Activated CD4-positive, CD25-positive, alpha-beta regulatory T cell treated with anti-CD3 and anti-CD28 coated beads, Interleukin-2, amount 50 U/mL, for 16 hours (primary cell): Measurements from ENCODE around the gene CLHC1.
"Not testable (repeated sequence)": the region's sequence is repeated elsewhere in the genome, so short reads cannot be mapped to it uniquely, and the experiment has no call there.

Experiments
- DNase-seq: peaks from one replicate; pipeline ENCODE4 v3.0.0-alpha.2; 2020; ENCODE audit warnings: low read depth, low spot score

The CLHC1 gene

GRCh38 chr2:55153584-55154299 is 78.4 kb downstream of the CLHC1 start:
- DNase-seq, result no peak

GRCh38 chr2:55152475-55153412 is 79.3 kb downstream of the CLHC1 start:
- DNase-seq, result no peak

DNA sequence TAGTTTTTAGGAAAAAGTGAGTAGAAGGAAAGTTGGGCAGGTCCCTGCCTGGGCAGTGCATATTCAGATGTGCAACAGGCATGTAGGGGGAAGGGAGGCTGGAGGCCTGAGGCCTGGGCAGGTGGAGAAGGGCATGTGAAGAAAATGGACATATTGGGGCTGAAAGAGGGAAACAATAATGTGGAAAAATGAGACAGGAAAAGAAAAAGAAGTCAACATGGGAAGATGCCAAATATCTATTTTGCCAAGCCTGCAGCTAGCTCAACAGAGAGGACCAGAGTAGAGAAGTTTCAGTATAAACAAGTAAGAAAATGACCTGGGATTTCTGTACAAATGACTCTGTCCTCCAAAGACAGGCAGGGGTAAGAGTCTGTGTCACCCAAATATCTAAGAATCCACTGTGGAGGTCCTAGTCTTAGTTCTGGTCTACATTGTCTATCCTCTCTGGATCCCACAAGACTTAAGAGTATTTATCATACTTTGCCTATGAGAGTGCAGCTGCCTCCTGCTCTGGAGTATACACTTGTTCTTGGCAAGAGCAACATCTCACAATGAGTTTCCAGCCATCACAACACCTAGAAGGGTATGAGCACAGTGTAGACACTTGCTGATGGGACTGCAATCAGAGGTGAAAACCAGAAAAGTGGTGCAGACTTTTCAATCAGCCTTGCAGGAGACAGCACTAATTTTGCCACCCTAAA is 80.2 kb downstream of the CLHC1 start:
- no peak for DNase-seq

GRCh38 chr2:55150834-55151233 is 81.3 kb downstream of the CLHC1 start:
- no peak for DNase-seq

DNA sequence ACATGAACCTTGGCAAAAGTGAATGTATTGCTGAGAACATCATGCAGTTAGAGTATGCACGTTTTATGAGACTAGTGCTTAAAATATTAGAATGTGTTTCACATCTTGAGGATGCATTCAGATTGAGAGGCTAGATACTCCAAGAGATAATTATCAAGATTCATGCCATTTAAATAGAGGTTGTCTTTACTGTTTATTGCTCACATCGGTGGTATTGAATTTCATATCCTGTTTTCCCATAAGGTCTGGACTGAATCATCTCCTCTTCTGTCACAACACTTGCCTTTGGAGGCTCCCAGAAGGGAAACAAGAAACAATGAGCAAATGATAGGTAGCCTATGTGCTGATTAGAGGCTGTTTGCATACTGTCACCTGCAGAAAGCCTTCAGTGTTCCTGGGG is 83.8 kb downstream of the CLHC1 start:
- DNase-seq, result no peak

DNA sequence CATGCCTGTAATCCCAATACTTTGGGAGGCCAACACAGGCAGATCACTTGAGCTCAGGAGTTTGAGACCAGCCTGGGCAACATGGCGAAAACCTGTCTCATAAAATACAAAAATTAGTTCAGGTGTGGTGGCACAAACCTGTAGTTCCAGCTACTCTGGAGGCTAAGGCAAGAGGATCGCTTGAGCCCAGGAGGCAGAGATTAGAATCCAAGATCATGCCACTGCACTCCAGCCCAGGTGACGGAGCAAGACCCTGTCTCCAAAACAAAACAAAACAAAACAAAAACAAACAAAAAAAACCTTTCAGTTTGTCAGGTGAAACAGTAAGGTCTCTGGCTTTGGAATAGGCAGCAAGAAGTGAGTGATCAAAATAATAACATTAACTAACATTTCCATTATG is 84.6 kb downstream of the CLHC1 start:
- DNase-seq, result no peak

GRCh38 chr2:55147041-55147440 is 85.1 kb downstream of the CLHC1 start:
- no peak for DNase-seq

- DNase-seq, result no peak
Observed at GRCh38 chr2:55146263-55146662, 85.8 kb downstream of the CLHC1 start.

- no peak for DNase-seq
Observed at GRCh38 chr2:55144922-55145820, 86.9 kb downstream of the CLHC1 start.

DNA sequence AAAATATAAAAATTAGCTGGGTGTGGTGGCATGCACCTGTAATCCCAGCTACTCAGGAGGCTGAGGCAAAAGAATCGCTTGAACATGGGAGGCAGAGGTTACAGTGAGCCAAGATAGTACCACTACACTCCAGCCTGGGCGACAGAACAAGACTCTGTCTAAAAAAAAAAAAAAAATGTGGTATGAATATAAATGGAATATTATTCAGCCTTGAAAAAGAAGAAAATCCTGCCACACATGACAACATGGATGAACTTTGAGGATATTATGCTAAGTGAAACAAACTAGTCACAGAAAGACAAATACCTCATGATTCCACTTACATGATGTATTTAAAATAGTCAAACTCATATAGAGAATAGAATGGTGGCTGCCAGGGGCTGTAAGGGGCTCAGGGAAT is 88.4 kb downstream of the CLHC1 start:
- not testable (repeated sequence) for DNase-seq

- DNase-seq, result no peak
Observed at GRCh38 chr2:55142518-55142917, 89.6 kb downstream of the CLHC1 start.

DNA sequence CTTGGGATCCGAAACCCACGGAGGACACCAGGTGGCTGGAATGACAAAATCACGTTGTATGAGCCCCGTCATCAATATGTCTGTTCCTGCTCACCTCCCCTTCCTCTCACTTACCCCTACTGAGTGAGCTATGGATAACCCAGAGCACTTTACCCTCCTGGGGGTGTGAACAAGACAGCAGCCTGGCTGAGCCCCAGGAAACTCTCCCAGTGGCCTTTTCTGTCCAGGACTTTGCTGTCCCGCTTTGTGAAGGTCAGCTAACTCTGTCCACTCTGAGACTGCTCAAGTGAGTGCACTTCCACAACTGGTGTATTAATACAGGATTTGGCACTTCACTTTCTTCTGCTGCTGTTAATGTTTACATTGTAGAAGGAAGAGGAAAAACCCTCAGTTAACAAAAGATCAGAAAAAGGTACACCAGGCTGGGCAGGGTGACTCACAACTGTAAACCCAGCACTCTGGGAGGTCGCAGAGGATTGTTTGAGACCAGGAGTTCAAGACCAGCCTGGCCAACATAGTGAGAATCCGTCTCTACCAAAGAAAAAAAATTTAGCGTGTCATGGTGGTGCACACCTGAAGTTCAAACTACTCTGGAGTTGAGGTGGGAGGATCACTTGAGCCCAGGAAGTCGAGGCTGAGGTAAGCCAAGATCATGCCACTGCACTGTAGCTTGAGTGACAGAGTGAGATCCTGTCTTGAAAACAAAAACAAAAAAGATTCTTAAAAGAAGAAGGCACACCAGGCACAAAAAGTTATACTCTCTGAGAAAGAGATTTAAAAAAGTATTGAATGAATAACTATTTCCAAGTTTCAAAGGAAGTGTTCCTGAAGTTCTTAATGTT is 90.3 kb downstream of the CLHC1 start:
- no peak for DNase-seq

- no peak for DNase-seq
Observed at GRCh38 chr2:55140316-55141219, 91.5 kb downstream of the CLHC1 start.

GRCh38 chr2:55139305-55139704 is 92.8 kb downstream of the CLHC1 start:
- no peak for DNase-seq

DNA sequence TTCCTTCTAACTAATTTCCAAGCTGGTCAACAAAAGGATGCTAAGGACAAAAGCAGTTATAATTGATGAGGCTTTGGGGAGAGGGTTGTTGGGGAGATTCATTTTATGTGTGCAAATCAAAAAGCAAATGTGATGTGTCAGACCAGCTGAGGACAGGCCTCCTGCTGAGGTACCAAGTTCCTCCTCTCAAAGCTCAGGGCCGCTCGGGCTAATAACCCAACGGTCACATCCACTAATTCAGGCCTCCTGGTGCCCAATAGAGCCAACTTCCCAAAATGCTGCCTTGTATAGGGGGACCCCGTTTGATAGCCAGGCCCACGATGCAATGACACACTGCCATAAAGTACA is 93.2 kb downstream of the CLHC1 start:
- no peak for DNase-seq

- DNase-seq, result no peak
Observed at GRCh38 chr2:55138014-55138881, 93.8 kb downstream of the CLHC1 start.

DNA sequence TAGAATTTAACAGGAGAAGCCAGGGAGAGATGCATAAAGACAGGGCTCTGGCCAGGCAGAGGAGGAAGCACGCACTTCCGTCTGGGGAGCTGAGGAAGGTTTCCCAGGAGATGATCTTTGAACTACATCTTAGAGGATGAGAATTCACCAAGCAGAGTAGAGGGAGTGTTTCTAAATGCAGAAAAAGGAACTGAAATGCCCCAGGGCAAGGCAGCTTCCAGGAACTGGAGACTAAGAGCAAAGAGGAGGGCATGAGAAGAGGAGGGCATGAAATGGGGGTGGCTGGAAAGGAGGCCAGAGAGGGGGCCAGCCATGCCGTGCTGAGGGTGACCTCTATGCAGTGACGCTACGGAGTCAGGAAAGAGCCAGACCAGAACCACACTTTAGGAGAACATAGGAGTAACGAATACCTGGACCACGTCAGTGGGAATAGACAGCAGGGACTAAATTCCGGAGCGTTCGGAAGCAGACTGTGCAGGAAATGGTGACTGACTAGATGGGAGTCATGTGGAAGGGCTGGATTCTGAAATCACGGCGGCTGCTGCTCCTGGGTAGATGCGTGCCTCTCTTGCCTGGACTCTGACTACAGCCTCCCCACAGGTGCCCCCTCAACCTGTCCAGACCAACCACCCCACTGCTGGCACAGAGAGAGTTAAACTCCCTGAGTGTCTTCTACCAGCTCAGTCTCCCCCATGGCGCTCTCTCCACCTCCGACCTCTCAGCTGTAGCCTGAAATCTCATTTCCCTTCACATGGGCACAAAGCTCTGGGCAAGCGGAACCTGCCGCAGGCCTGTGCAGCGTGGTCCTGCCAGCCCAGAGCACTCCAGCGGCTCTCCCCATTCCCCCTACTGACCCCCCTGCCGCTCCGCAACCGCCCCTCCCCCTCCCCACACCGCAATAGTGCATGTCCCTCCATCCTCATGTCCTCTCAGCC is 94.8 kb downstream of the CLHC1 start:
- no peak for DNase-seq
